ENCODE data around the gene NUP210L.

DNA sequence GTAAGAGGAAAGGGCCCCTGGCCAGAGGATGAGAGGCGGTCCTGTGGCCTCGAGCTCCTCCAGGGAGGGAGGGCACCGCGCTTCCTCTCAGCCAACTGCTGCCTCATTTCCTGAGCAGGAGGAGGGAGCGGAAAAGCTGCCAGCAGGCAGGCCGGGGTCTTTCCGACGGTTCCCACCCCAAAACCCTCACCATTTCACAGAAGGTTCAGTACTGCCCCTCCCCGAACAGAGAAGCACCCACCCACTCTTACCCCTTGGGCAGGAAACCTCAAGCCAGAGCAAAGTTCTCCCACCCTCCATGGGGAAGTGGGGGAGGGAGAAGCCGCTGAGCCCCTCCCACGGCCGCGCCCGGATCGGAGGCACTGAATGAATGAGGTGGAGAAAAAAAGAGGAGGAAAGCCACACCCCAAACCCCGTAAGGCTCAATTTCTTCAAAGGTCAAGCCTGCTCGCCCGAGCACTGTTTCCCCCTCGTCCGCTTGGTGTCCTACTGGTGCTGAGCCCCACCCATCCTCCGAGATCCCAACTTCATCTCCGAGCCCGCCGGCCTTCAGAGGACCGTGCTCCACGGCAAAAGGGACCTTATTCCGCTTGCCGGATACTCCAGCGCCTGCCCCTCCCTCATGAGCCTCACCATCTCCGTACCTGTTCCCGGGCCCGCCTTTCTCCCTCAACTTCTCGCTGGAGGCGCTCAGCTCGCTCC lies 27.6 kb upstream of the NUP210L start:
- TF ChIP-seq, protein P1, sequence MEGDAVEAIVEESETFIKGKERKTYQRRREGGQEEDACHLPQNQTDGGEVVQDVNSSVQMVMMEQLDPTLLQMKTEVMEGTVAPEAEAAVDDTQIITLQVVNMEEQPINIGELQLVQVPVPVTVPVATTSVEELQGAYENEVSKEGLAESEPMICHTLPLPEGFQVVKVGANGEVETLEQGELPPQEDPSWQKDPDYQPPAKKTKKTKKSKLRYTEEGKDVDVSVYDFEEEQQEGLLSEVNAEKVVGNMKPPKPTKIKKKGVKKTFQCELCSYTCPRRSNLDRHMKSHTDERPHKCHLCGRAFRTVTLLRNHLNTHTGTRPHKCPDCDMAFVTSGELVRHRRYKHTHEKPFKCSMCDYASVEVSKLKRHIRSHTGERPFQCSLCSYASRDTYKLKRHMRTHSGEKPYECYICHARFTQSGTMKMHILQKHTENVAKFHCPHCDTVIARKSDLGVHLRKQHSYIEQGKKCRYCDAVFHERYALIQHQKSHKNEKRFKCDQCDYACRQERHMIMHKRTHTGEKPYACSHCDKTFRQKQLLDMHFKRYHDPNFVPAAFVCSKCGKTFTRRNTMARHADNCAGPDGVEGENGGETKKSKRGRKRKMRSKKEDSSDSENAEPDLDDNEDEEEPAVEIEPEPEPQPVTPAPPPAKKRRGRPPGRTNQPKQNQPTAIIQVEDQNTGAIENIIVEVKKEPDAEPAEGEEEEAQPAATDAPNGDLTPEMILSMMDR (IDR thresholded peaks at IDR 0.05; ENCODE audit: low read depth, low read length, missing input control): no peak
- TF ChIP-seq FOXA1 (IDR thresholded peaks at IDR 0.05) (no peak), HNF4A (conservative IDR thresholded peaks at IDR 0.05) (no peak), RXRA (IDR thresholded peaks at IDR 0.05) (no peak), GABPA (IDR thresholded peaks at IDR 0.05 in 1 of 2, conservative IDR thresholded peaks at IDR 0.05 in 1 of 2) (no peak), TAF1 (conservative IDR thresholded peaks at IDR 0.05) (no peak), YY1 (IDR thresholded peaks at IDR 0.05) (no peak), JUND (IDR thresholded peaks at IDR 0.05) (no peak)
- TF ChIP-seq, protein P2, sequence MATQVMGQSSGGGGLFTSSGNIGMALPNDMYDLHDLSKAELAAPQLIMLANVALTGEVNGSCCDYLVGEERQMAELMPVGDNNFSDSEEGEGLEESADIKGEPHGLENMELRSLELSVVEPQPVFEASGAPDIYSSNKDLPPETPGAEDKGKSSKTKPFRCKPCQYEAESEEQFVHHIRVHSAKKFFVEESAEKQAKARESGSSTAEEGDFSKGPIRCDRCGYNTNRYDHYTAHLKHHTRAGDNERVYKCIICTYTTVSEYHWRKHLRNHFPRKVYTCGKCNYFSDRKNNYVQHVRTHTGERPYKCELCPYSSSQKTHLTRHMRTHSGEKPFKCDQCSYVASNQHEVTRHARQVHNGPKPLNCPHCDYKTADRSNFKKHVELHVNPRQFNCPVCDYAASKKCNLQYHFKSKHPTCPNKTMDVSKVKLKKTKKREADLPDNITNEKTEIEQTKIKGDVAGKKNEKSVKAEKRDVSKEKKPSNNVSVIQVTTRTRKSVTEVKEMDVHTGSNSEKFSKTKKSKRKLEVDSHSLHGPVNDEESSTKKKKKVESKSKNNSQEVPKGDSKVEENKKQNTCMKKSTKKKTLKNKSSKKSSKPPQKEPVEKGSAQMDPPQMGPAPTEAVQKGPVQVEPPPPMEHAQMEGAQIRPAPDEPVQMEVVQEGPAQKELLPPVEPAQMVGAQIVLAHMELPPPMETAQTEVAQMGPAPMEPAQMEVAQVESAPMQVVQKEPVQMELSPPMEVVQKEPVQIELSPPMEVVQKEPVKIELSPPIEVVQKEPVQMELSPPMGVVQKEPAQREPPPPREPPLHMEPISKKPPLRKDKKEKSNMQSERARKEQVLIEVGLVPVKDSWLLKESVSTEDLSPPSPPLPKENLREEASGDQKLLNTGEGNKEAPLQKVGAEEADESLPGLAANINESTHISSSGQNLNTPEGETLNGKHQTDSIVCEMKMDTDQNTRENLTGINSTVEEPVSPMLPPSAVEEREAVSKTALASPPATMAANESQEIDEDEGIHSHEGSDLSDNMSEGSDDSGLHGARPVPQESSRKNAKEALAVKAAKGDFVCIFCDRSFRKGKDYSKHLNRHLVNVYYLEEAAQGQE (IDR thresholded peaks at IDR 0.05): no peak
- TF ChIP-seq, protein P3, sequence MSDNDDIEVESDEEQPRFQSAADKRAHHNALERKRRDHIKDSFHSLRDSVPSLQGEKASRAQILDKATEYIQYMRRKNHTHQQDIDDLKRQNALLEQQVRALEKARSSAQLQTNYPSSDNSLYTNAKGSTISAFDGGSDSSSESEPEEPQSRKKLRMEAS (IDR thresholded peaks at IDR 0.05): no peak
- TF ChIP-seq, protein P4, sequence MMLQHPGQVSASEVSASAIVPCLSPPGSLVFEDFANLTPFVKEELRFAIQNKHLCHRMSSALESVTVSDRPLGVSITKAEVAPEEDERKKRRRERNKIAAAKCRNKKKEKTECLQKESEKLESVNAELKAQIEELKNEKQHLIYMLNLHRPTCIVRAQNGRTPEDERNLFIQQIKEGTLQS (IDR thresholded peaks at IDR 0.05): no peak

Data from liver (tissue), 3 donors.